Glutamatergic neuron (in vitro differentiated cells): ENCODE measurements around the gene EBNA1BP2. TPM values are rescaled to one million over a fixed set of nuclear protein-coding genes. Genes with fewer than 3 reads are reported as not detected.
"Not testable (repeated sequence)": the region's sequence is repeated elsewhere in the genome, so short reads cannot be mapped to it uniquely, and the experiment has no call there.

Experiments used
- DNase-seq: peaks from one replicate; pipeline ENCODE4 v3.0.0; 2022
- H3K27ac Mint-ChIP-seq: one replicate; pipeline ENCODE4 v1.8.0; 2020; ENCODE audit warnings: mild to moderate bottlenecking, mixed read lengths, inconsistent platforms; ENCODE audit not compliant: unreplicated experiment
- H3K27me3 Mint-ChIP-seq: one replicate; pipeline ENCODE4 v1.8.0; 2020; ENCODE audit warnings: mild to moderate bottlenecking, moderate library complexity, mixed read lengths, inconsistent platforms; ENCODE audit not compliant: unreplicated experiment
- H3K36me3 Mint-ChIP-seq: one replicate; pipeline ENCODE4 v1.8.0; 2020; ENCODE audit warnings: mild to moderate bottlenecking, mixed read lengths, inconsistent platforms; ENCODE audit not compliant: unreplicated experiment
- H3K4me1 Mint-ChIP-seq: one replicate; pipeline ENCODE4 v1.8.0; 2020; ENCODE audit warnings: mild to moderate bottlenecking, low read depth, mixed read lengths, inconsistent platforms; ENCODE audit not compliant: unreplicated experiment
- H3K4me3 Mint-ChIP-seq: one replicate; pipeline ENCODE4 v1.8.0; 2020; ENCODE audit warnings: mild to moderate bottlenecking, mixed read lengths, inconsistent platforms; ENCODE audit not compliant: unreplicated experiment
- H3K9me3 Mint-ChIP-seq: one replicate; pipeline ENCODE4 v1.8.0; 2020; ENCODE audit warnings: mild to moderate bottlenecking, moderate library complexity, mixed read lengths, inconsistent platforms; ENCODE audit not compliant: unreplicated experiment
- total RNA-seq: library from RNA; stranded (reverse); fragmentation: NEBNext Ultra II Directional; extraction: Animal tissue kit (Norgen Biotek cat#: 25700); gene quantifications from one replicate; pipeline ENCODE4 v1.2.1, GENCODE V29; 2021; ENCODE audit not compliant: unreplicated experiment
- TF ChIP-seq, protein P1 (sequence below): fragments of 200-600 bp; sonication (generic); IDR thresholded peaks from one replicate; pipeline ENCODE4 v1.5.0; 2021; ENCODE audit not compliant: partially characterized antibody, unreplicated experiment

Gene EBNA1BP2
- total RNA-seq, 1 donor from 2014 or later, result 31.3 TPM

GRCh38 chr1:43214501-43215444, 42.7 kb upstream of the EBNA1BP2 start:
- Mint-ChIP-seq H3K36me3 (peaks cover 7% of the 10 kb centered on the region), H3K9me3 (peaks cover 2% of the 10 kb centered on the region), H3K27ac (no peak overlapping the region), H3K4me3 (no peak overlapping the region), H3K4me1 (no peaks in the 10 kb centered on the region), H3K27me3 (no peaks in the 10 kb centered on the region)
- no peak for DNase-seq
- TF ChIP-seq, protein P1, sequence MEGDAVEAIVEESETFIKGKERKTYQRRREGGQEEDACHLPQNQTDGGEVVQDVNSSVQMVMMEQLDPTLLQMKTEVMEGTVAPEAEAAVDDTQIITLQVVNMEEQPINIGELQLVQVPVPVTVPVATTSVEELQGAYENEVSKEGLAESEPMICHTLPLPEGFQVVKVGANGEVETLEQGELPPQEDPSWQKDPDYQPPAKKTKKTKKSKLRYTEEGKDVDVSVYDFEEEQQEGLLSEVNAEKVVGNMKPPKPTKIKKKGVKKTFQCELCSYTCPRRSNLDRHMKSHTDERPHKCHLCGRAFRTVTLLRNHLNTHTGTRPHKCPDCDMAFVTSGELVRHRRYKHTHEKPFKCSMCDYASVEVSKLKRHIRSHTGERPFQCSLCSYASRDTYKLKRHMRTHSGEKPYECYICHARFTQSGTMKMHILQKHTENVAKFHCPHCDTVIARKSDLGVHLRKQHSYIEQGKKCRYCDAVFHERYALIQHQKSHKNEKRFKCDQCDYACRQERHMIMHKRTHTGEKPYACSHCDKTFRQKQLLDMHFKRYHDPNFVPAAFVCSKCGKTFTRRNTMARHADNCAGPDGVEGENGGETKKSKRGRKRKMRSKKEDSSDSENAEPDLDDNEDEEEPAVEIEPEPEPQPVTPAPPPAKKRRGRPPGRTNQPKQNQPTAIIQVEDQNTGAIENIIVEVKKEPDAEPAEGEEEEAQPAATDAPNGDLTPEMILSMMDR, result no peak

GRCh38 chr1:43208277-43208676, 36.2 kb upstream of the EBNA1BP2 start:
- H3K4me1 Mint-ChIP-seq, H3K4me3 Mint-ChIP-seq, DNase-seq, H3K27ac Mint-ChIP-seq, H3K9me3 Mint-ChIP-seq, H3K27me3 Mint-ChIP-seq: not testable (repeated sequence)
- peaks cover 15% of the 10 kb centered on the region for H3K36me3 Mint-ChIP-seq

DNA sequence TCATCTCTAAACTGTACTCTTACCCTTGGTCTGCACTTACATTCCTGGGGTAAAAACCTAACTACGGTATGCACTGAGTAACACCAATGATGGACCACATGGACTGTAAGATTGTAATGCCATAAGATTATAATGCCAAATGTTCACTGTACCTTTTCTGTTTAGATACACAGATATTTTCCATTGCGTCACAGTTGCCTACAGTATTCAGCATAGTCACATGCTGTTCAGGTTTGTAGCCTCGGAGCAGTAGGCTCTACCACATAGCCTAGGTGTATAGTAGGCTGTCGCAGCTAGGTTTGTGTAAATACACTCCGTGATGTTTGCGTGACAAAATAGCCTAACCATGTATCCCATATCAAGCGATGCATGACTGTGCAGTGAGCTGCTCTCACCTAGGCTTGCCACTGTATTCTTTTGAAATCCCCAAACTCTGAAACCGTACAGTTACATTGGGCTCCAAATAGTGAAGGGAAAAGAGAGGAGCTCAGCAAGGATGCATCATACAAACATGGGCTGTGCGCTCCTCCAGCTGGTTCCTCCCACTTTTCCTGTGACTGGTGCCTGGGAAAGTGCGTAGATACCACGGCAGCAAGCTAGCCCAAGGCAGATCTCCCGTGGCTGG, 35.3 kb upstream of the EBNA1BP2 start:
- H3K4me1 Mint-ChIP-seq, result peaks cover 6% of the 10 kb centered on the region
- TF ChIP-seq, protein P1, result no peak
- H3K4me3 Mint-ChIP-seq, result peak overlapping the region; percentile 41
- no peak for DNase-seq
- peaks cover 15% of the 10 kb centered on the region for H3K36me3 Mint-ChIP-seq
- H3K27me3 Mint-ChIP-seq, result no peaks in the 10 kb centered on the region
- H3K27ac Mint-ChIP-seq, result no peak overlapping the region
- no peaks in the 10 kb centered on the region for H3K9me3 Mint-ChIP-seq

- no peaks in the 10 kb centered on the region for H3K9me3 Mint-ChIP-seq
- peaks cover 6% of the 10 kb centered on the region for H3K4me1 Mint-ChIP-seq
- H3K4me3 Mint-ChIP-seq, result peak overlapping the region; percentile 41
- TF ChIP-seq, protein P1, result no peak
- no peak for DNase-seq
- H3K27ac Mint-ChIP-seq, result peak overlapping the region; percentile 22
- no peaks in the 10 kb centered on the region for H3K27me3 Mint-ChIP-seq
- H3K36me3 Mint-ChIP-seq, result peaks cover 15% of the 10 kb centered on the region
Measured at GRCh38 chr1:43206600-43207228, 34.6 kb upstream of the EBNA1BP2 start.

DNA sequence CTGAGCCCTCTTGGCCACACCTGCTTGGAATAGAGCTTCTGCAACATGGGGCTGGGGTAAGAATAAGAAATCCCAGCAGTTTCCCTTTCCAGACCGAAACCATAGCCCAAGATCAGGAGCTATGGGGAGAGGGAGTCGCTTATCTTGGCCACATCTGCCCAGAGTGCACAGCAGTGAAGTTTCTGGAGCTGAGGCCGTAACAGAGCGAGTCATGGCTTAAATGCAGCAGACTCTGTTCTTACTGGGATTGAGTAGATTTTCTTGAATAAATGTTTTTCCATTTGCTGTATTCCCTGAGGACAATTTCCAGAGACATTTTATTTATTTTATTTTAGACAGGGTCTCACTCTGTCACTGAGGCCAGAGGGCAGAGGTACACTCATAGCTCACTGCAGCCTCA, 33.6 kb upstream of the EBNA1BP2 start:
- Mint-ChIP-seq H3K27ac (no peak overlapping the region), H3K4me1 (peaks cover 6% of the 10 kb centered on the region), H3K9me3 (no peaks in the 10 kb centered on the region), H3K4me3 (no peak overlapping the region), H3K36me3 (peaks cover 15% of the 10 kb centered on the region), H3K27me3 (no peaks in the 10 kb centered on the region)
- DNase-seq, result no peak
- TF ChIP-seq, protein P1, result no peak
